Osteocyte (in vitro differentiated cells): ENCODE data around the gene CASS4. TPM values are rescaled to one million over a fixed set of nuclear protein-coding genes. Genes with fewer than 3 reads are reported as not detected.

Source experiments
- DNase-seq: peaks from one replicate; pipeline ENCODE4 v3.0.0; 2021; ENCODE audit warnings: mixed read lengths; ENCODE audit not compliant: unreplicated experiment; ENCODE audit errors: extremely low spot score
- H3K27ac Mint-ChIP-seq: one replicate; pipeline ENCODE4 v1.8.0; 2021; ENCODE audit warnings: mild to moderate bottlenecking, mixed read lengths; ENCODE audit not compliant: unreplicated experiment
- H3K27me3 Mint-ChIP-seq: one replicate; pipeline ENCODE4 v1.8.0; 2021; ENCODE audit warnings: mixed read lengths; ENCODE audit not compliant: unreplicated experiment
- H3K36me3 Mint-ChIP-seq: one replicate; pipeline ENCODE4 v1.8.0; 2021; ENCODE audit warnings: mixed read lengths; ENCODE audit not compliant: unreplicated experiment
- H3K4me1 Mint-ChIP-seq: one replicate; pipeline ENCODE4 v1.8.0; 2021; ENCODE audit warnings: mixed read lengths; ENCODE audit not compliant: unreplicated experiment
- H3K4me3 Mint-ChIP-seq: one replicate; pipeline ENCODE4 v1.8.0; 2021; ENCODE audit warnings: mild to moderate bottlenecking, moderate library complexity, mixed read lengths; ENCODE audit not compliant: unreplicated experiment
- H3K9me3 Mint-ChIP-seq: one replicate; pipeline ENCODE4 v1.8.0; 2021; ENCODE audit warnings: mixed read lengths; ENCODE audit not compliant: unreplicated experiment
- CTCF ChIP-seq: fragments of 200-600 bp; sonication (generic); IDR thresholded peaks from 2 replicates; pipeline ENCODE4 v1.5.0; 2021; ENCODE audit warnings: antibody characterized with exemption, mild to moderate bottlenecking, moderate library complexity
- total RNA-seq: library from RNA; stranded (reverse); gene quantifications from 2 replicates; pipeline ENCODE4 v1.2.1, GENCODE V29; 2021

Gene CASS4
- total RNA-seq, 1 donor from 2014 or later = not detected

- TF ChIP-seq CTCF = no peak
- peak overlapping the region; percentile 100 for H3K4me3 Mint-ChIP-seq
- DNase-seq = no peak
- H3K27ac Mint-ChIP-seq = peak overlapping the region; percentile 99
- peaks cover 1% of the 10 kb centered on the region for H3K27me3 Mint-ChIP-seq
- peaks cover 11% of the 10 kb centered on the region for H3K36me3 Mint-ChIP-seq
- no peaks in the 10 kb centered on the region for H3K9me3 Mint-ChIP-seq
- peaks cover 19% of the 10 kb centered on the region for H3K4me1 Mint-ChIP-seq
Measured at GRCh38 chr20:56469077-56469449, 57.0 kb downstream of the CASS4 start.

DNA sequence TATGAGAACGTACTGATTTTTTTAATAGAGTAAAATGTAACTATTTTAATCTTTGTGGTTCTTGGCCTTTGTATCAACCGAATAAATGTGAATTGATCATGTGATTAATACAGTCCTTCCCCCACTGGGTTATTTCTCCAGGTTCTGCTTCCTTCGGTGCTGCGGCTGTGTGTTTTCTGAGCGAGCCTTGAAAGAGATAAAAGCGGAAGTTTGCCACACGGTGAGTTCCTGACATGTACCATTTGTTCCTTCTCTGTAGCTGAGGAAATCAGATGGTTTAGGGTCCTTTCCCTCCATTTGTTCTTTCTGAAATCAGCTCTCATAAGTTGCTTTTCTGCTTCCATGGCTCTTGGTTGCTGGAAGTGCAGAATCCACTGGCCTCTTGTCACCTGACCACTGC lies 71.9 kb downstream of the CASS4 start:
- H3K9me3 Mint-ChIP-seq = no peaks in the 10 kb centered on the region
- no peak overlapping the region for H3K27ac Mint-ChIP-seq
- TF ChIP-seq CTCF = no peak
- H3K4me3 Mint-ChIP-seq = no peak overlapping the region
- no peaks in the 10 kb centered on the region for H3K4me1 Mint-ChIP-seq
- DNase-seq = no peak
- H3K27me3 Mint-ChIP-seq = no peaks in the 10 kb centered on the region
- peaks cover 53% of the 10 kb centered on the region for H3K36me3 Mint-ChIP-seq

- Mint-ChIP-seq H3K27me3 (no peaks in the 10 kb centered on the region), H3K4me3 (no peak overlapping the region), H3K27ac (no peak overlapping the region), H3K4me1 (no peaks in the 10 kb centered on the region), H3K36me3 (peaks cover 49% of the 10 kb centered on the region), H3K9me3 (no peaks in the 10 kb centered on the region)
- DNase-seq = no peak
- TF ChIP-seq CTCF = no peak
Measured at GRCh38 chr20:56487216-56487615, 75.2 kb downstream of the CASS4 start.

DNA sequence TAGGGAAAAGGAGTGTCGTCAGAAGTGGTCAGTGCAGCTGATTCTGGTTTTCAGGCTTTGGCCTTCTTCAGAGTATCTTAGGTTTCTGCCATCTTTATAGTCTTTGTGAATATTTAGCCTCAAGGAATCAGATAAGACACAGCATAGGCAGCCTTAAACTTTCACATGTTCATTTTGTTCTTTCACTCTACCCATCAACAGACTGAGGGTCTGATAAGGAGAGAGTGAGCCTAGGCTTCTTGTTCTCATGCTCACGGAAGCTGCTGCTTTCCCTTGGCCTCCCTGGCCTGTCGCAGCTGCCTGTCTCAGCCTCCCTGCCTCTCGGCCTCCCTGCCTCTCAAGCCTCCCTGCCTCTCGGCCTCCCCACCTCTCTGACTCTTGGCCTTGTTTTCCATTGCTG lies 76.5 kb downstream of the CASS4 start:
- H3K36me3 Mint-ChIP-seq = peaks cover 47% of the 10 kb centered on the region
- no peaks in the 10 kb centered on the region for H3K4me1 Mint-ChIP-seq
- no peak overlapping the region for H3K27ac Mint-ChIP-seq
- TF ChIP-seq CTCF = no peak
- no peak overlapping the region for H3K4me3 Mint-ChIP-seq
- no peak for DNase-seq
- H3K9me3 Mint-ChIP-seq = no peaks in the 10 kb centered on the region
- no peaks in the 10 kb centered on the region for H3K27me3 Mint-ChIP-seq

DNA sequence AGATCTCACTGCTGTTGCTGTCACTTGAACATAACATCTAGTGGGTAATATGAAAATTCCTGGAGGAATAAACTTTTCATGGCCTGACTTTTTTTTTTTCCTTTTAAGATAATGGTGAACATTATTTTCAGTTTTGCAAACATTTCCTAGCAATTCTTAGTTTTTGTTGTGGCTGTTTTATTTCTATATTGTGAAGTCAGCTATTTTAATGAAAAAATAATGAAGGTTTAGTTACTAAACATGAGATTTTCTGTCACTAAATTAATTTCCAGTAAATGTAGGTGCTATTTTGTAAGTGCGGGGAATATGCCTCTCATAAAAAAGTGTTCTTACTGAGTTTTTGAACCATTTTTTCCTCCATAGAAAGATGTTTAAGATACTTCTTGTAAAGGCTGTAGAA lies 89.1 kb downstream of the CASS4 start:
- Mint-ChIP-seq H3K4me3 (no peak overlapping the region), H3K9me3 (peaks cover 7% of the 10 kb centered on the region), H3K4me1 (no peaks in the 10 kb centered on the region), H3K27me3 (no peaks in the 10 kb centered on the region), H3K27ac (no peak overlapping the region), H3K36me3 (peaks cover 17% of the 10 kb centered on the region)
- TF ChIP-seq CTCF = no peak
- no peak for DNase-seq
